Measurements from ENCODE around the gene WFDC11.
"Not testable (repeated sequence)": the region's sequence is repeated elsewhere in the genome, so short reads cannot be mapped to it uniquely, and the experiment has no call there.

The WFDC11 gene

DNA sequence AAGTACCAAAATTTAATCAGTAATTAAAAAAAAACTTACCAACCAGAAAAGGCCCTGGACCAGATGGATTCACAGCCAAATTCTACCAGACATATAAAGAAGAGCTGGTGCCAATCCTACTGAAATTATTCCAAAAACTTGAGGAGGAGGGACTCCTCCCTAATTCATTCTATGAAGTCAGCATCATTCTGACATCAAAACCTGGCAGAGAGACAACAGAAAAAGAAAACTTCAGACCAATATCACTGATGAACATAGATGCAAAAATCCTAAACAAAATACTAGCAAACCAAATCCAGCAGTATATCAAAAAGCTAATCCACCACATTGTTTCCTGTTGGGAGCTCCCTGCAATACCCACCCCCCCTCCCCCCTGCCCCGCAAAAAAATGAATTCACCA lies at the start of gene WFDC11:
Gene WFDC11, minus strand, starts transcription at position 101 of the 400 bp plus-strand sequence. CDS start 19,639 bp downstream, outside the sequence.
- no peak for FAIRE-seq

DNA sequence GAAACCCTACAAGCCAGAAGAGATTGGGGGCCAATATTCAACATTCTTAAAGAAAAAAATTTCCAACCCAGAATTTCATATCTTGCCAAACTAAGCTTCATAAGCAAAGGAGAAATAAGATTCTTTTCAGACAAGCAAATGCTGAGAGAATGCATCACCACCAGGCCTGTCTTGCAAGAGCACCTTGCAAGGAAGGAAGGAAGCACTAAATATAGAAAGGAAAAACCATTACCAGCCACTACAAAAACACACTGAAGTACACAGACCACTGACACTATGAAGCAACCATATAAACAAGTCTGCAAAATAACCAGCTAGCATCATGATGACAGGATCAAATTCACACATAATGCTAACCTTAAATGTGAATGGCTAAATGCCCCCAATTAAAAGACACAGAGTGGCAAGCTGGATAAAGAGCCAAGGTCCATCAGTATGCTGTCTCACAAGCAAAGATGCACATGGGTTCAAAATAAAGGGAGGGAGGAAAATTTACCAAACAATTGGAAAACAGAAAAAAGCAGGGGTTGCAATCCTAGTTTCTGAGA lies 46.2 kb upstream of the WFDC11 start:
- FAIRE-seq = not testable (repeated sequence)

DNA sequence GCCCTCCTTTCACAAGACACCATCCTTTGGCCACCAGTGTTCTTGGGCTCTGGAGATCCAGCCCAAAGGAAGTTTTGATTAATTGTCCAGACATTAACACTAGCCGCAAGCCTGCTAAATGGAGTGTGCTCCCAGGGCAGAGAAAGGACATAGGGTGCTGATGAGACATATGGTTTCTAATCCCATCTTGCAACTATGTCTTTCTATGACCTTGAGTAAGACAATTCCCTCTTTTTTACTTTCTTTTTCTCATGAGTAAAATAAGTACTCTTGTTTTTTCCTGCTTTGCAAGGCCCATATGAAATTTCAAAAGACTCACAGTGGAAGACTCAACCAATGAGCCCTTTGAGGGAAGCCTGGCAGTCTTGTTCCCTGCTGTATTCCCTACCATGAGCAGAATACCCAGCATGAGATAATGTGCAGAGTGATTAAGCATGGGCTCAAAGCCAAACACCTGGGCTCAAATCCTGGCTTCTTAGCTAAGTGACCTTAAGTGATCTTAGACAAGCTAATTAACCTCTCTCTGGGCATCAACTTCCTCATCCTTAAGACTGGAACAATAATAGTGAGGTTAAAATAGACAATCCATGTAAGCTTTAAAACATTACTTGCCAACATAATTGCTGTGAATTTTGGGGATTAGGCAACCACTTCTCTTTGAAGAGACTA lies 35.1 kb upstream of the WFDC11 start, which contains the start of gene WFDC10B:
Gene WFDC10B, minus strand, starts transcription at position 51 of the 669 bp plus-strand sequence. CDS start 19,027 bp downstream, outside the sequence.
- FAIRE-seq = no peak

DNA sequence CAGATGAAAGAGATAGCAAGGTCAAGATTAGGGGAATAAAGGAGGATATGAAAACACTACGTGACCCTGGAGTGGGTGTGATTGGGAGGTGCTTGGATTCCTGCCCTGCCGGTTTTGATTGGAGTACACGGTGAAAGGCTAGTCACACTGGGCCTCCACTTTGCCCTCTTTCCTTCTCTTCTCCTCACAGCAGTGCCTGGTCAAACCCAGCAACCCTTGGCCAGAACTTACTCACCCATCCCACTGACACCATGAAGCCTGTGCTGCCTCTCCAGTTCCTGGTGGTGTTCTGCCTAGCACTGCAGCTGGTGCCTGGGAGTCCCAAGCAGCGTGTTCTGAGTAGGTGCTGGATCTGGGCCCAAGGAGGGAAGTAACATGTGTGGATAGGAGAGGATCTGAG lies 31.8 kb upstream of the WFDC11 start, which contains the start of gene WFDC13:
Gene WFDC13, plus strand, starts transcription at position 166 of the 400 bp plus-strand sequence. Its CDS starts 86 bp downstream, at position 252.
- FAIRE-seq = no peak

DNA sequence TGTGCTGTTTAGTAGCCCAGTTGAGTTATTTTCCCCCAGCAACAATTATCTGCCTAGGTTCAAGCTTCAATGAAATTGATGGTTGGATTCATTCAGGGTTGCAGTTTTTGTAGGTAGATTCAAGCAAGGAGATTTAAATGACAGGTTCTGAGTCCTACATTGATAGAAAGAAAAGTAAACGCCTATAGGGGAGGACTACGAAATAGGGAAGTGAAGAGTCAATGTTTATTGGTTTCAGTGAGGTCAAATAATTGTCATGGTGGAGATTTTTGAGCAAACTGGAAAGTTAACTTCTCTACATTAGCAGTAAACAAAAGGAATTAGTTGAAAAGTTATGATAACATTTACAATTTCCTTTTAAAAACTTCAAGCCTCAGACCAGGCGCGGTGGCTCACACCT lies 31.1 kb upstream of the WFDC11 start:
- FAIRE-seq = no peak

DNA sequence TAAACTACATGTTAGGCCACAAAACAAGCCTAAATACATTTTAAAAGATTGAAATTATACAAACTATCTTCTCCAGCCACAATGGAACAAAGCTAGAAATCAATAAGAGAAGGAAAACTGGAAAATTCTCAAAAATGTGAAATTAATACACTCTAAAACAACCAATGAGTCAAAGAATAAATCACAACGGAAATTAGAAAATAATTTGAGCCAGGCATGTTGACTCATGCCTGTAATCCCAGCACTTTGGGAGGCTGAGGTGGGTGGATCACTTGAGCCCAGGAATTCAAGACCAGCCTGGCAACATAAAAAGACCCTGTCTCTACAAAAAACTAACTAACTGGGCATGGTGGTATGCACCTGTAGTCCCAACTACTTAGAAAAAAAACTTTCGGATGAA lies 25.5 kb upstream of the WFDC11 start:
- no peak for FAIRE-seq

DNA sequence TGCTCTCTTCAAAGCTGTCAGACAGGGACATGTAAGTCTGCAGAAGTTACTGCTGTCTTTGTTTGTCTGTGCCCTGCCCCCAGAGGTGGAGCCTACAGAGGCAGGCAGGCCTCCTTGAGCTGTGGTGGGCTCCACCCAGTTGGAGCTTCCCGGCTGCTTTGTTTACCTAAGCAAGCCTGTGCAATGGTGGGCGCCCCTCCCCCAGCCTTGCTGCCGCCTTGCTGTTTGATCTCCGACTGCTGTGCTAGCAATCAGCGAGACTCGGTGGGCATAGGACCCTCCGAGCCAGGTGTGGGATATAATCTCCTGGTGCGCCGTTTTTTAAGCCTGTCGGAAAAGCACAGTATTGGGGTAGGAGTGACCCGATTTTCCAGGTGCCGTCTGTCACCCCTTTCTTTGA lies 23.3 kb upstream of the WFDC11 start:
- not testable (repeated sequence) for FAIRE-seq

DNA sequence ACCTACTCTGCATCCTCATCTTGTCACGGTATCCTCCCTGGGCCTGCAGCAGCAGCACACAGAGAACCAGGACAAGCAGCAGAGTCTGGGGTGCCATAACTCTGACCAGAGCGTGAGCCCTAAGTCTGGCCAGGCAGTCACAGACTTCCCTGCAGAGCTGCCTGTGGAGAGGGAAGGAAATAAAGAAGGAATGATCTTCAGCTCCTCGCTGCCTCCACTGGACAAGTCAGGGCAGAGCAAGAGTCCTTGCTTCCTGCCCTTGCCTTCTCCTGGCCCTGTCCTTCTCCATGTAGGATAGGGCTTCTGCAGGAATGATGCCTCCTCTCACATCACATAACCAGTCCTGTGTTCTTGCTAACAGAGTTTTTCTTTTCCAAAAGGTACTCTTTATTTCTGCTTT lies 15.9 kb upstream of the WFDC11 start:
- FAIRE-seq = no peak

DNA sequence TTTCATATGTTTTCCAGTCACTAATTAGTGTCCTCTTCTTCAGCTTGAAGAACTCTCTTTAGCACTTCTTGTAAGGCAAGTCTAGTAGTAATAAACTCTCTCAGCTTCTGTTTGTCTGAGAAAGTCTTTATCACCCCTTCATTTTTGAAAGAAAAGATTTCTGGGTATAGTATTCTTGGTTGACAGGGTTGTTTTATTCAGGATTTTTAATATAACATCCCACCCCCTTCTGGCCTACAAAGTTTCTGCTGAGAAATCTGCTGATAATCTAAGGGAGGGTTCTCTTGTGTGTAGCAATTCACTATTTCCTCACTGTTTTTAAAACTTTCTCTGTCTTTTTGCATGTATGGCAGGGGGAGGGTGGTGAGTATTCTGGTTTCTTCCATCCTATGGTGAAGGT lies 9.6 kb upstream of the WFDC11 start:
- no peak for FAIRE-seq

DNA sequence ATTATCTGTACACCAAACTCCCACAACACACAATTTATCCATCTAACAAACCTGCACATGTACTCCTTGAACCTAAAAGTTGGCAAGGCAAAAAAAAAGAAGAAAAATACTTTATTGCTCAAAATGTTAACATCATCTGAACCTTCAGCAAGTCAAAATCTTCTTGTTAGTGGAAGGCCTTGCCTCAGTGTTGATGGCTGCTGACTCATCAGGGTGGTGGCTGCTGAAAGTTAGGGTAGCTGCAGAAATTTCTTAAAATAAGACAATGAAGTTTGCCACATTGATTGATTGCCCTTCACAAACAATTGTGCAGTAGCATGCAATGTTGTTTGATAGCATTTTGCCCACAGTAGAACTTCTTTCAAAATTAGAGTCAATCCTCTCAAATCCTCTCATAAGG lies 2.7 kb upstream of the WFDC11 start:
- FAIRE-seq = no peak

DNA sequence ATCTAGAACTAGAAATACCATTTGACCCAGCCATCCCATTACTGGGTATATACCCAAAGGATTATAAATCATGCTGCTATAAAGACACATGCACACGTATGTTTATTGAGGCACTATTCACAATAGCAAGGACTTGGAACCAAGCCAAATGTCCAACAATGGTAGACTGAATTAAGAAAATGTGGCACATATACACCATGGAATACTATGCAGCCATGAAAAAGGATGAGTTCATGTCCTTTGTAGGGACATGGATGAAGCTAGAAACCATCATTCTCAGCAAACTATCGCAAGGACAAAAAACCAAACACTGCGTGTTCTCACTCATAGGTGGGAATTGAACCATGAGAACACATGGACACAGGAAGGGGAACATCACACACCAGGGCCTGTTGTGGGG lies 13.0 kb downstream of the WFDC11 start:
- not testable (repeated sequence) for FAIRE-seq

DNA sequence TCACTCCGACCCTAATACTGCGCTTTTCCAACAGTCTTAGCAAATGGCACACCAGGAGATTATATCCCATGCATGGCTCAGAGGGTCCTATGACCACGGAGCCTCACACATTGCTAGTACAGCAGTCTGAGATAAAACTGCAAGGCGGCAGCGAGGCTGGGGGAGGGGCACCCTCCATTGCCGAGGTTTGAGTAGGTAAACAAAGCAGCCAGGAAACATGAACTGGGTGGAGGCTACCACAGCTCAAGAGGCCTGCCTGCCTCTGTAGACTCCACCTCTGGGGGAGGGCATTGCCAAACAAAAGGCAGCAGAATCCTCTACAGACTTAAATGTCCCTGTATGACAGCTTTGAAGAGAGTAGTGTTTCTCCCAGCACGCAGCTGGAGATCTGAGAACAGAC lies 18.3 kb downstream of the WFDC11 start:
- not testable (repeated sequence) for FAIRE-seq

DNA sequence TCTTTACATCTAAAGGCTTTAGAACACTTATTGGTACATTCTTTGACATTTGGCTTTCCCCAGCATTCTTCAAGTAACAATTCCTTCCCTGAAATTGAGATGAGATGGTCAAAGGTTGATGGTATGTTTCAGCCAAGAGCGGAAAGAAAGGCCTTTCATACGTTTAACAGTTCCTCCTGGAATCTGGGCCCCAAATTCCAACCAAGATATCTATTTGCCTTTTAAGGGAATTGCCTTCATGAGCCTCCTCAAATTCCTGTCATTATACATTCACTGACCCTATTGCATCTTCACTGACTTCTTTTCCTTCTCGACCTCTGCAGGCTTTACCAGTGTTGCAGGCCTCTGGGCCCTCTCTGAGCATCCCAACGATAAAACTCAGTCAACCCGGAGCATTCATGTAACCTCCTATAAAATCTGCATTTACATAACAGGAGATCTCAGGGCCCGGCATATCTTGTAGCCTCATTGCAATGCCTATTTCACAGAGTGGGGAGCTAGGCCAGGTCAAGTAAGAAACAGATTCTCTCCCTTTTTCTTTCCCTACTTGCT lies 20.7 kb downstream of the WFDC11 start:
- no peak for FAIRE-seq

DNA sequence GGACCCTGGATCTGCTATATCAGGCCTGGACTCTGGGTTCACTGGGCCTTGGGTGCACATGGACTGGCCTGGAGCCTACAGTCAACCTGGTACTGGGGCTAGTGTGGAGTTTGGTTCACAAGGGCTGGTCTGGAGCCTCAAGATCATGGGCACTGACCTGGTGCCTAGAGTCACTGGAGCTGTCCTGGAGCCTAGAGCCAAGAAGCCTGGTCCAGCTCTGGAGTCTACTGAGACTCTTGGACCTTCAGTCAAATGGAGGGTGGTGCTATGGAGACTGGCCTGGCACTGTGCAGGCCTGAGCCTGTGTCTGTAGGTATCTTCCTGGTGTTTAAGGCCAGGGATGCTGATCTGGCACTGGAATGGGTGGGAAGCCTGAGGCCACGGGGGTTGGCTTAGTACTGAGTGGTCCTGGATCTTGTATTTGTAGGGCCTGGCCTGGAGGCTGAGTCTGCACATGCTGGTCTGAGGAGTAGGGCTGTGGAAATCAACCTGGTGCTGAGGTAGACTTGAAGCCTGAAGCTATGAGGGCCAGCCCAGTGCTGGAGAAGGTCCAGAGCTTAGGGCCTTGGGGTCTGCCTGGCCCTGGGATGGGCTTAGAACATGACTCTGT lies 22.5 kb downstream of the WFDC11 start:
- no peak for FAIRE-seq

DNA sequence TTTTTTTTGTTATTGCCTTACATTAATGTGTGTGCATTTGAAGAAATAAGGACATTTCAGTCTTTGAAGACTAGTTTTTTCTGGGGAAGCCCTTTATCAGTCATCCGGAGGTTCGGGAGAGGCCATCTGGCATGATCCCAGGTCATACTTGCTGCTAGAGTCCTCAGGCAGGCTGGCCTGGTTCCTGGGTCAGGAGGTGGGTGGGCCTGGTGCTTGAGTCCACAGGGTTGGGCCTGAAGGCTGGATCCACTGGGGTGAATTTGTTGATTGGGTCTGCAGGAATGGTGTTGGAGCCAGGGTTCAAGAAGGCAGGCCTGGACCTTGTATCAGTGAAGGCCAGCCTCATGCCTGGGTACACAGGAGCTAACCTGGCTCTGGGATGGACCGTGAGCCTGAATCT lies 23.2 kb downstream of the WFDC11 start:
- FAIRE-seq = no peak

DNA sequence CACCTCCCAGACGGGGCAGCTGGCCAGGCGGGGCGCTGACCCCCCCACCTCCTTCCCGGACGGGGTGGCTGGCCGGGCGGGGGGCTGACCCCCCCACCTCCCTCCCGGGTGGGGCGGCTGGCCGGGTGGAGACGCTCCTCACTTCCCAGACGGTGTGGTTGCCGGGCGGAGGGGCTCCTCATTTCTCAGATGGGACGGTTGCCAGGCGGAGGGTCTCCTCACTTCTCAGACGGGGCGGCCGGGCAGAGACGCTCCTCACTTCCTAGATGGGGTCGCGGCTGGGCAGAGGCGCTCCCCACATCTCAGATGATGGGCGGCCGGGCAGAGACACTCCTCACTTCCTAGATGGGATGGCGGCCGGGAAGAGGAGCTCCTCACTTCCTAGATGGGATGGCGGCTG lies 24.2 kb downstream of the WFDC11 start:
- not testable (repeated sequence) for FAIRE-seq

DNA sequence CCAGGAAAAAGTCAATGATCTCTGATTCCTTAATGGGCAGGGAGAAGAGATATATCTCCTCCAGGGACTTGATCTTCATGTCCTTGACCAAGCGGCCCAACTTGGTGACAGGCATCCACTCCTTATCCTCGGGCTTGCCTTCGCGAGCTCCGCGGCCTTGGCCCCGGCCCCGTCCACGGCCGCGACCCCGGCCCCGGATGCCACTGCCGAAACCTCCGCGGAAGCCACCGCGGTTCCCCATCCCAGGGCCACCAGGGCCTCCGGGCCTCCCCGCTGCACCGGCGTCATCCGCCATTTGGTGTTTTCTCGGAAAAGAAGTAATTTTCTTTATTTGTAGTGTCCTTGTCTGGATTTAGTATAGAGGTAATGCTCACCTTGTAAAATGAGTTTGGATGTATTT lies 29.0 kb downstream of the WFDC11 start:
- FAIRE-seq = not testable (repeated sequence)

DNA sequence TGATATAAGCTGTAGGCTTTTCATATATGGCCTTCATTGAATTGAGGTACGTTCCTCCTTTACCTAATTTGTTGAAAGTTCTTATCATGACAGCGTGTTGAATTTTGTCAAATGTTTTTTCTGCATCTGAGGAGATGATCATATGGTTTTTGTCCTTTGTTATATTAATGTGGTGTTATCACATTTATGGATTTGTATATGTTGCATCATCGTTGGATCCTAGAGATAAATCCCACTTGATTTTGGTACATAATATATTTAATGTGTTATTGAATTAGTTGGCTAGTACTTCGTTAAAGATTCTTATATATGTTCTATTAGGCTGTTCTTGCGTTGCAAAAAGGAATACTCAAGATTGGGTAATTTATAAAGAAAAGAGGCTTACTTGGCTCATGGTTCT lies 30.4 kb downstream of the WFDC11 start:
- no peak for FAIRE-seq

DNA sequence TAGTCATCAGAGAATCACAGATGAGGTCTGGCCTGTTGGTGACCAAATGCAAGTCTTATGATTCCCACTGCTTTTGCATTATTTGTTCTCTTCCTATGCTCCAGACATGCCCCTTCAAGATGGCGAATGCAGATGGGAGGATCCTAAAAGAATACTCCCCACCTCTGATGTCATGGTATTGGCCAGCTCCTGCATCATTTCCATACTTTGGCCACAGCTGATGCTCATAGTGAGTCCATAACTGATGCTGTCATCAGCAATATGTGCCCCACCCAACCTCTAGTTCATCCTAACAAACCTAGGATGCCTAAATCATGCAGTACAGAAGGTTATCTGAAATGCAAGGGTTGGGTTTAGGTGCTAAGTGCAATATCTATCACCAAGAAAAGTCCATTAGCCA lies 33.5 kb downstream of the WFDC11 start:
- no peak for FAIRE-seq

DNA sequence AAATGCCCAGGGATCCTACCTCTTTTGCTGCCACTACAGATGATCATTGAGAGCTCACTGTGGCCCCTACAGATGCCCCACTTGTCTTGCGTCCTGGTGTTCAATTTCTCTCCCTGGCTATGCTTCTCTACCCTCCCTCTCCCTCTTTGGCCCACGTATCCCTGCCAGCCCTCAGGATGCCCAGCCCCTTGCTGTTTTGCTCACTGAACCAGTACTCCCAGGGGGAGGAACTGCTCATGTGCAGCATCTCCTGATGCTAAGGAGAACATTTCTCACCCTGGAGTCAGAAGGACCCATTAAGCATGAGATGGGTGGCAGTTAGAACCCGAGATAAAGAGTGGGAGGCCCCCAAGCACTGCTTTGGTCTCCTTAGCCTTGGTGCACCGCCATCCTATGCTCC lies 38.9 kb downstream of the WFDC11 start, which contains the start of gene WFDC9:
Gene WFDC9, minus strand, starts transcription at position 101 of the 400 bp plus-strand sequence. CDS start 21,103 bp downstream, outside the sequence.
- FAIRE-seq = no peak

DNA sequence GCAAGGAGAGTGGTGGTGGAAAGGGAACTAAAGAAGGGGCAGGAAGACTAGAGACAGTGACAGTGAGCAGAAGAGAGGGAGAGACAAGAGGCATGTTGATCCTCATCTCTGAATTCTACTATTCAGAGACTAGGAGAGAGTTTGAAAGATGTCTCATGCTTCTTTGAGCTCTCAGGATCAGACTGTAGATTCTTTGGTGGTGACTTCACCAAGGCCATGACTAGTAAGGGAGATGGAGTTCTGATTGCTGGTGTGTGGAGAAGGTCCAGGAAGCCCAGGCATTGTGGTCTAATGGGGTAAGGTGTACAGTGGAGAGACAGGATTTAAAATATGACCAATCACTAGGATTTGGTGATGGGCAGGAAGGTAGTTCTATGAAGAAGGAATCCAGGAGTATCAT lies 39.7 kb downstream of the WFDC11 start:
- no peak for FAIRE-seq

DNA sequence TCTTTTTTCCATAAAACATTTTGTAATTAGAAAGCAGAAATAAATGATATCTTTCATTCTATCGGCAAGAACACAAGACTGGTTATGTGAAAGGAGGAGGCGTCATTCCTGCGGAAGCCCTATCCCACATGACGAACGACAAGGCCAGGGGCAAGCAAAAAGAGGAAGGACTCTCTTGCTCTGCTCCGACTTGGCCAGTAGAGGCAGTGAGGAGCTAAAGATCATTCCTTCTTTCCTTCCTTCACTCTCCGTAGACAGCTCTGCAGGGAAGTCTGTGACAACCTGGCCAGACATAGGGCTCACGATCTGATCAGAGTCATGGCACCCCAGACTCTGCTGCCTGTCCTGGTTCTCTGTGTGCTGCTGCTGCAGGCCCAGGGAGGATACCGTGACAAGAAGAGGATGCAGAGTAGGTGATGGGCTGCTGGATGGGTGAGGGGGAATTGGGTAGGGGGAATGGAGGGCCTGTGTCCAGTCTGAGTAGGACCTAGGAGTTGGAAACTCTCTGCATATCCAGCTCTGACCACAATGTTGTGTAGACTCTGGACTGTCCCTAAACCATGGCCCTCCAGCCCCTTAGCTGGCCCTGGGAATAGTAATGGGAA lies 40.4 kb downstream of the WFDC11 start, which contains the start of gene WFDC10A:
Gene WFDC10A, plus strand, starts transcription at position 244 of the 605 bp plus-strand sequence. Its CDS starts 75 bp downstream, at position 319.
- FAIRE-seq = no peak

DNA sequence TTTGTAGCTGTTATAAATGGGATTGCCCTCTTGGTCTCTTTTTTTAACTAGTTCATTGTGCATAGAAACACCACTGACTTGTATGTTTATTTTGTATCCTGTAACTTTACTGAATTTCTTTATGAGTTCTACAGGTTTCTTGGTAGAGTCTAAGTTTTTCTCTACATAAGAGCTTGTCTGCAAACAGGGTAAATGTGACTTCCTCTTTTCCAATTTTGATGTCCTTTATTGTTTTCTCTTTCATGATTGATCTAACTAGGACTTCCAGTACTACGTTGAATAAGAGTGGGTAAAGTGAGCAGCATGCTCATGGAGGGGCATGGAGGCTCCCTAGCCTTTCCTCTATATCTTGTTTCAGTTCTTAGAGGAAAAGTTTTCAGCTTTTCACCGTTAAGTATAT lies 43.5 kb downstream of the WFDC11 start:
- FAIRE-seq = no peak

Measured in G401.6 (cell line).